Uterus (tissue), 2 donors: ENCODE results near the gene CERS1.

Experiments used
- POLR2A ChIP-seq, 2 donors: fragments of 450-650 bp; IDR thresholded peaks; one replicate each; pipeline ENCODE4 v1.6.1; 2016; ENCODE audit warnings: antibody characterized with exemption in 2 of 2, mild to moderate bottlenecking in 1 of 2, moderate library complexity in 1 of 2
- TF ChIP-seq, protein P1 (sequence below), 4 experiments: fragments of 200-600 bp in 2 of 4; fragments of 450-650 bp in 2 of 4; sonication (generic) in 2 of 4; IDR thresholded peaks; one replicate each; pipeline ENCODE4 v1.5.1; 2016 to 2019; ENCODE audit warnings: antibody characterized with exemption in 4 of 4, mild to moderate bottlenecking in 2 of 4, moderate library complexity in 1 of 4

DNA sequence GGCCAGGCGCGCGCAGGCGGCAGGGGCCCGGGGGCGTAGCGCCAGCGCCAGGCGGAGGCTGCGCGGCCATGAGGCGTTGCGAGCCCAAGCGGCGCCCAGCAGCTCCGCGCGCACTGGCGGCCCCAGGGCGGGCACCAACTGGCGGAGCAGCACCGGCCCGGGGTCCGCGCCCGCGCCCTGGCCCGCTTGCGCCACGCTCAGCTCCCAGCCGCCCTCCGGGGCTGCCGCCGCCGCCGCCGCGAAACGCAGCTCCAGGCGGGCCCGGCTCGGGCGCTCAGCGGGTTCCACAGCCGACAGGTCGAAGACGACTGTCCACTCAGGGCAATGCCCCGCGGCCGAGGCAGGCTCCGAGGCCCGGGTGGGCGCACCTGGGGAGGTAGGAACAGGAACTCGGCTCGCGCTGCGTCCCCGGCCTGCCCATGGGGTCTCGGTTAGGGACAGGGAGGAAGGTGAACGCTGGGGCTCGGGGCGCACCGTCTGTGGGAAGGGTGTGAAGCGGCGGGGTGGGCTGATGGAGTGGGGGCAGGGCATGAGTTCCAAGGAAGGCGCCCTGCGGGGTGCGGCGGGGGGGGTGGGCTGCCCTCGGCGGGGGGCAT lies 26.8 kb downstream of the CERS1 start:
- no peak for TF ChIP-seq POLR2A (IDR thresholded peaks at IDR 0.05)
- TF ChIP-seq, protein P1, sequence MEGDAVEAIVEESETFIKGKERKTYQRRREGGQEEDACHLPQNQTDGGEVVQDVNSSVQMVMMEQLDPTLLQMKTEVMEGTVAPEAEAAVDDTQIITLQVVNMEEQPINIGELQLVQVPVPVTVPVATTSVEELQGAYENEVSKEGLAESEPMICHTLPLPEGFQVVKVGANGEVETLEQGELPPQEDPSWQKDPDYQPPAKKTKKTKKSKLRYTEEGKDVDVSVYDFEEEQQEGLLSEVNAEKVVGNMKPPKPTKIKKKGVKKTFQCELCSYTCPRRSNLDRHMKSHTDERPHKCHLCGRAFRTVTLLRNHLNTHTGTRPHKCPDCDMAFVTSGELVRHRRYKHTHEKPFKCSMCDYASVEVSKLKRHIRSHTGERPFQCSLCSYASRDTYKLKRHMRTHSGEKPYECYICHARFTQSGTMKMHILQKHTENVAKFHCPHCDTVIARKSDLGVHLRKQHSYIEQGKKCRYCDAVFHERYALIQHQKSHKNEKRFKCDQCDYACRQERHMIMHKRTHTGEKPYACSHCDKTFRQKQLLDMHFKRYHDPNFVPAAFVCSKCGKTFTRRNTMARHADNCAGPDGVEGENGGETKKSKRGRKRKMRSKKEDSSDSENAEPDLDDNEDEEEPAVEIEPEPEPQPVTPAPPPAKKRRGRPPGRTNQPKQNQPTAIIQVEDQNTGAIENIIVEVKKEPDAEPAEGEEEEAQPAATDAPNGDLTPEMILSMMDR (IDR thresholded peaks at IDR 0.05): no peak
